Mesendoderm (in vitro differentiated cells): ENCODE data around the gene LRP8.

Source experiments
- DNase-seq: peaks from one replicate; pipeline ENCODE4 v3.0.0; 2013
- H2AK5ac ChIP-seq: 2 replicates; pipeline ENCODE4 v1.6.1; 2013; ENCODE audit warnings: low read length, inconsistent platforms
- H2BK120ac ChIP-seq: 2 replicates; pipeline ENCODE4 v1.6.1; 2013; ENCODE audit warnings: low read depth, mild to moderate bottlenecking, low read length, moderate library complexity, mixed read lengths
- H2BK15ac ChIP-seq: replicated peaks from 2 replicates; pipeline ENCODE4 v1.6.1; 2013; ENCODE audit warnings: low read depth, mild to moderate bottlenecking, moderate library complexity
- H2BK5ac ChIP-seq: 2 replicates; pipeline ENCODE4 v1.6.1; 2013; ENCODE audit warnings: low read length, inconsistent platforms
- H3K18ac ChIP-seq: 2 replicates; pipeline ENCODE4 v1.6.1; 2013; ENCODE audit warnings: mild to moderate bottlenecking, low read length, mixed read lengths
- H3K23ac ChIP-seq: one replicate; pipeline ENCODE4 v1.6.1; 2013; ENCODE audit warnings: low read length
- H3K27ac ChIP-seq: 2 replicates; pipeline ENCODE4 v1.5.1; 2013; ENCODE audit warnings: low read depth, mild to moderate bottlenecking, inconsistent platforms, low read length, moderate library complexity
- H3K27me3 ChIP-seq: 2 replicates; pipeline ENCODE4 v1.6.1; 2013; ENCODE audit warnings: low read length, control low read depth, mild to moderate bottlenecking, inconsistent platforms; ENCODE audit not compliant: insufficient read depth, poor library complexity
- H3K36me3 ChIP-seq: 2 replicates; pipeline ENCODE4 v1.6.1; 2013; ENCODE audit warnings: low read length, inconsistent platforms; ENCODE audit not compliant: control insufficient read depth, insufficient read depth
- H3K4ac ChIP-seq: one replicate; pipeline ENCODE4 v1.6.1; 2013; ENCODE audit warnings: low read depth, mild to moderate bottlenecking, low read length, moderate library complexity
- H3K4me1 ChIP-seq: 2 replicates; pipeline ENCODE4 v1.6.1; 2013; ENCODE audit warnings: low read depth, low read length, inconsistent platforms; ENCODE audit not compliant: control insufficient read depth
- H3K4me2 ChIP-seq: 2 replicates; pipeline ENCODE4 v1.6.1; 2013; ENCODE audit warnings: low read length
- H3K4me3 ChIP-seq: 2 replicates; pipeline ENCODE4 v1.5.1; 2013; ENCODE audit warnings: mild to moderate bottlenecking, low read length
- H3K56ac ChIP-seq: one replicate; pipeline ENCODE4 v1.6.1; 2013; ENCODE audit warnings: low read length
- H3K79me1 ChIP-seq: 2 replicates; pipeline ENCODE4 v1.6.1; 2013; ENCODE audit warnings: low read length, inconsistent platforms
- H3K79me2 ChIP-seq: 2 replicates; pipeline ENCODE4 v1.6.1; 2013; ENCODE audit warnings: mild to moderate bottlenecking, low read length; ENCODE audit not compliant: control insufficient read depth, insufficient read depth
- H3K9ac ChIP-seq: 2 replicates; pipeline ENCODE4 v1.6.1; 2013; ENCODE audit warnings: low read length, inconsistent platforms
- H4K5ac ChIP-seq: one replicate; pipeline ENCODE4 v1.6.1; 2013; ENCODE audit warnings: low read length
- H4K8ac ChIP-seq: one replicate; pipeline ENCODE4 v1.6.1; 2013; ENCODE audit warnings: low read depth, mild to moderate bottlenecking, control low read depth, low read length, moderate library complexity
- WGBS: extraction: QIAGEN DNeasy Blood & Tissue Kit; methylation state at CpG from one replicate; pipeline ENCODE4 v1.1.7; 2013; ENCODE audit warnings: low lambda C conversion rate, missing lambda C conversion rate; ENCODE audit not compliant: insufficient coverage; ENCODE audit errors: extremely low coverage; 5-methylcytosine and 5-hydroxymethylcytosine counted together

Gene LRP8

GRCh38 chr1:53311702-53312305 is 16.1 kb downstream of the LRP8 start:
- peaks cover 2% of the 10 kb centered on the region for H3K4me1 ChIP-seq
- H3K9ac ChIP-seq: no peak overlapping the region
- H3K36me3 ChIP-seq: peaks cover 9% of the 10 kb centered on the region
- no peak overlapping the region for H2BK15ac ChIP-seq
- no peak overlapping the region for H3K4me3 ChIP-seq
- no peak overlapping the region for H3K56ac ChIP-seq
- no peak overlapping the region for H2BK120ac ChIP-seq
- no peak overlapping the region for H3K4me2 ChIP-seq
- no peak overlapping the region for H3K27ac ChIP-seq
- peaks cover 49% of the 10 kb centered on the region for H3K79me1 ChIP-seq
- no peak overlapping the region for H3K23ac ChIP-seq
- no peak for DNase-seq
- H3K18ac ChIP-seq: no peak overlapping the region
- H3K4ac ChIP-seq: no peak overlapping the region
- no peak overlapping the region for H2BK5ac ChIP-seq
- H3K79me2 ChIP-seq: peaks cover 24% of the 10 kb centered on the region
- H3K27me3 ChIP-seq: no peaks in the 10 kb centered on the region
- H4K8ac ChIP-seq: no peak overlapping the region
- no peak overlapping the region for H4K5ac ChIP-seq
- no peak overlapping the region for H2AK5ac ChIP-seq
- WGBS: no CpG with 5 or more reads among the region's 11 CpGs

- Histone ChIP-seq H3K79me2 (peaks cover 29% of the 10 kb centered on the region), H3K36me3 (peaks cover 9% of the 10 kb centered on the region), H3K27me3 (no peaks in the 10 kb centered on the region), H4K8ac (no peak overlapping the region), H3K79me1 (peaks cover 52% of the 10 kb centered on the region), H4K5ac (no peak overlapping the region), H3K4me1 (peaks cover 2% of the 10 kb centered on the region), H3K18ac (no peak overlapping the region), H2BK5ac (no peak overlapping the region), H2AK5ac (no peak overlapping the region), H2BK15ac (no peak overlapping the region), H3K56ac (no peak overlapping the region), H3K9ac (no peak overlapping the region), H3K23ac (no peak overlapping the region), H3K4ac (no peak overlapping the region), H2BK120ac (no peak overlapping the region), H3K27ac (no peak overlapping the region), H3K4me3 (no peak overlapping the region), H3K4me2 (no peak overlapping the region)
- no CpG with 5 or more reads among the region's 15 CpGs for WGBS
- DNase-seq: no peak
Observed at GRCh38 chr1:53310847-53311681, 16.8 kb downstream of the LRP8 start.

GRCh38 chr1:53309802-53310201 is 18.1 kb downstream of the LRP8 start:
- Histone ChIP-seq H3K4me3 (no peak overlapping the region), H3K18ac (no peak overlapping the region)
- no CpG with 5 or more reads among the region's 11 CpGs for WGBS

GRCh38 chr1:53308506-53308905 is 19.4 kb downstream of the LRP8 start:
- Histone ChIP-seq H4K5ac (no peak overlapping the region), H3K27ac (no peak overlapping the region)

More at GRCh38 chr1:53309802-53310201, 18.1 kb downstream of the LRP8 start:
- DNase-seq: no peak
- Histone ChIP-seq H3K4me1 (no peaks in the 10 kb centered on the region), H3K23ac (no peak overlapping the region), H4K5ac (no peak overlapping the region), H3K27ac (no peak overlapping the region), H2AK5ac (no peak overlapping the region), H2BK15ac (no peak overlapping the region), H3K56ac (no peak overlapping the region), H3K79me2 (peaks cover 29% of the 10 kb centered on the region), H3K4ac (no peak overlapping the region), H2BK120ac (no peak overlapping the region), H3K79me1 (peaks cover 52% of the 10 kb centered on the region), H3K4me2 (no peak overlapping the region), H2BK5ac (no peak overlapping the region), H3K36me3 (peaks cover 9% of the 10 kb centered on the region), H4K8ac (no peak overlapping the region), H3K27me3 (no peaks in the 10 kb centered on the region), H3K9ac (no peak overlapping the region)

DNA sequence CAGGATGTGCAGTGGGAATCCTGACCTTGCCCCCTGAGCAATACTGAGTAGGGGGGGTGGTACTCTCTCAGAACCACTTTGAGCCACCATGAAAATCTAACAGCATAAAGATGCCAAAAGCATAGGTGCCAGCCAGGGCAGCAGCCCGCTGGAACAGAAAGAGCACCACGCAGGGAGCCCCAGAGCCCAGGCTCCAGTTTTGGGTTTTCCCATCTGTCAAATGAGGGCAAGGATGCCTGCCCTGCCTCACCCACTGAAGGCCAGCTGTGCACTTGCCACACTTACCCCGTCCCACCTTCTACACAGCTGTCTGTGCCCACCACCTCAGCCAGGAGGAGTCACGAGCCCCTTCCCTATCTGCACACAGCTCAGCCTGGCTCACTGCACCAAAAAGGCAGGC is 20.8 kb downstream of the LRP8 start:
- no peak overlapping the region for H3K18ac ChIP-seq
- H3K4me2 ChIP-seq: no peak overlapping the region
- peaks cover 34% of the 10 kb centered on the region for H3K79me2 ChIP-seq
- H3K56ac ChIP-seq: no peak overlapping the region
- peaks cover 6% of the 10 kb centered on the region for H3K36me3 ChIP-seq
- no peak overlapping the region for H2AK5ac ChIP-seq
- H3K79me1 ChIP-seq: peaks cover 48% of the 10 kb centered on the region
- no peak for DNase-seq
- H2BK120ac ChIP-seq: no peak overlapping the region
- H3K23ac ChIP-seq: no peak overlapping the region
- H3K4me3 ChIP-seq: no peak overlapping the region
- H3K27ac ChIP-seq: no peak overlapping the region
- no peak overlapping the region for H4K8ac ChIP-seq
- no peak overlapping the region for H4K5ac ChIP-seq
- no peak overlapping the region for H3K4ac ChIP-seq
- no peak overlapping the region for H2BK5ac ChIP-seq
- H3K9ac ChIP-seq: no peak overlapping the region
- no peaks in the 10 kb centered on the region for H3K4me1 ChIP-seq
- H3K27me3 ChIP-seq: no peaks in the 10 kb centered on the region
- no peak overlapping the region for H2BK15ac ChIP-seq
- WGBS: no CpG with 5 or more reads among the region's 4 CpGs

More at GRCh38 chr1:53308506-53308905, 19.4 kb downstream of the LRP8 start:
- Histone ChIP-seq H2AK5ac (no peak overlapping the region), H3K4me1 (no peaks in the 10 kb centered on the region), H2BK5ac (no peak overlapping the region), H4K8ac (no peak overlapping the region), H3K18ac (no peak overlapping the region), H3K27me3 (no peaks in the 10 kb centered on the region), H3K79me2 (peaks cover 34% of the 10 kb centered on the region), H3K79me1 (peaks cover 51% of the 10 kb centered on the region), H3K36me3 (peaks cover 8% of the 10 kb centered on the region), H3K4me3 (no peak overlapping the region), H3K4me2 (no peak overlapping the region), H3K9ac (no peak overlapping the region), H2BK15ac (no peak overlapping the region), H3K56ac (no peak overlapping the region), H3K23ac (no peak overlapping the region), H3K4ac (no peak overlapping the region), H2BK120ac (no peak overlapping the region)
- no CpG with 5 or more reads among the region's 8 CpGs for WGBS
- DNase-seq: no peak
